GM12892 (cell line): Measurements from ENCODE around the gene ECPAS.
"Not testable (repeated sequence)": the region's sequence is repeated elsewhere in the genome, so short reads cannot be mapped to it uniquely, and the experiment has no call there.

Experiments used
- DNase-seq: peaks from one replicate; pipeline ENCODE4 v3.0.0; 2011; ENCODE audit not compliant: insufficient read length
- FAIRE-seq: peaks from 2 replicates; lab custom pipeline; 2011; peaks lifted over from hg19 to GRCh38; lab: Jason Lieb, UNC
- POLR2A ChIP-seq: IDR thresholded peaks from 2 replicates; pipeline ENCODE4 v1.6.1; 2011; ENCODE audit warnings: low read depth, low read length, control low read depth
- POLR2AphosphoS5 ChIP-seq: IDR thresholded peaks from 2 replicates; pipeline ENCODE4 v1.6.1; 2011; ENCODE audit warnings: low read depth, low read length, control low read depth
- TAF1 ChIP-seq: IDR thresholded peaks from 2 replicates; pipeline ENCODE4 v1.6.1; 2011; ENCODE audit warnings: low read depth, mild to moderate bottlenecking, control low read depth, low read length, borderline replicate concordance

The ECPAS gene

GRCh38 chr9:111436571-111436970 is 47.6 kb downstream of the ECPAS start:
- no peak for FAIRE-seq
- no peak for TF ChIP-seq POLR2AphosphoS5
- no peak for TF ChIP-seq TAF1
- no peak for TF ChIP-seq POLR2A

GRCh38 chr9:111433082-111433481 is 51.1 kb downstream of the ECPAS start:
- DNase-seq (no peak), FAIRE-seq (no peak)
- TF ChIP-seq TAF1 (no peak), POLR2A (no peak), POLR2AphosphoS5 (no peak)

More at GRCh38 chr9:111436571-111436970, 47.6 kb downstream of the ECPAS start:
- no peak for DNase-seq

GRCh38 chr9:111431684-111432083 is 52.5 kb downstream of the ECPAS start:
- no peak for FAIRE-seq
- no peak for TF ChIP-seq POLR2A
- no peak for TF ChIP-seq TAF1
- no peak for TF ChIP-seq POLR2AphosphoS5
- DNase-seq: no peak

GRCh38 chr9:111429175-111429574 is 55.0 kb downstream of the ECPAS start:
- TF ChIP-seq POLR2A (no peak), TAF1 (no peak)
- DNase-seq (no peak), FAIRE-seq (no peak)

- FAIRE-seq (no peak), DNase-seq (no peak)
- TF ChIP-seq TAF1 (no peak), POLR2A (no peak), POLR2AphosphoS5 (no peak)
Measured at GRCh38 chr9:111427186-111427585, 57.0 kb downstream of the ECPAS start.

DNA sequence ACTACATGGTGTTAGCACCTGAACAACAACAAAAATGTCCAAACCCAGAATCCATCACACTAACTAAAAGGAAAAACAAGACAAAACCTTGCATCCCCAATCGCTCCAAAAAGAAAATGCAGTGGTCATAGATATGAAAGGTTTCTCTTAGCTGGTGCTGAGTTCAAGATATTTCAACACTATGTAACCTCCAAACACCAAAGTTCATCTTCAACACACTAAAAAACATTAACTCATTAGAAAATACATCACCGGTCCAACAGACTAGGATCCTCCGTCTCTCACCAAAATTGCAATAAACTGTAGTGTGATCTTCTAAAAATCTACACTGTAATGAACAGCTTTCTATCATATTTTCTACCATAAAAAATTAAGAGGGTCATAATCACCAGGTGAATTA is 60.8 kb downstream of the ECPAS start:
- no peak for FAIRE-seq
- no peak for DNase-seq
- TF ChIP-seq TAF1 (no peak), POLR2A (no peak), POLR2AphosphoS5 (no peak)

DNA sequence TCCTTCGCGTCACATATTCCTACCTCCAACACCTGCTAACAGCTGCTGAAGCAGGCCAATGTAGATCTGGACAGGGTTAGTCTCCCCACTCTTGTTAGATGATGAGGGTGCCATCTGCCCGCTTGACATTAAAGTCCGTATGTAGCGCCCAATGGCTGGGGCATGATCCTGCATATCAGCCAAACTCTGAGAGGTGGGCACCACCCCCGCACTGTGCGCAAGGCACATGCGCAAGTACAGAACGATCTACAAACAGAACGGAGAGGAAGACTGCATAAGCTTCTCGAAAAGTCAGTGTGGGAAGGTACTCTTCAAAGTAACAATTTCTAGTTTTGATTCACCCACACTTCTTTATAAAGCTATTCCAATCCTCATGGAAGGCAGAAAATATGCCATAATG is 69.8 kb downstream of the ECPAS start:
- FAIRE-seq: no peak
- no peak for TF ChIP-seq TAF1
- TF ChIP-seq POLR2AphosphoS5: no peak
- no peak for TF ChIP-seq POLR2A
- no peak for DNase-seq

DNA sequence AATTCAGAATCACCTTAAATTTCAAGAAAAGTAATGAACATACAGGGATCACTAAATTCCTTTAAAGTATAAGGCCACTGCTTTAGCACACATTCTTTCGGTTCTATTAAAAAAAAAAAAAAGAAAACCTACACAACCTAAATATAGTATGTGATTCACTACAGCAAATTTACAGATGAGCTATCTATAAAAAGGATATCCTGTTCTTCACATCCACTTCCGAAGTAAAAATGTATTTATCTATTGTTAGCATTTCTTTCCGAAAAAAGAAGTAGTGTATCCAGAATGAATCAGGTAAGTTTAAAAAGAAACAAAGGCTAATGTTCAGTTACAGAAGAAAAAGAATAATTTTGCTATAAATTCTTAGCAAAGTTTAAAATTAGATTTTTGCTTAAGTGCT is 70.2 kb downstream of the ECPAS start:
- TF ChIP-seq POLR2A: no peak
- TF ChIP-seq POLR2AphosphoS5: no peak
- TF ChIP-seq TAF1: no peak
- FAIRE-seq (no peak), DNase-seq (no peak)

DNA sequence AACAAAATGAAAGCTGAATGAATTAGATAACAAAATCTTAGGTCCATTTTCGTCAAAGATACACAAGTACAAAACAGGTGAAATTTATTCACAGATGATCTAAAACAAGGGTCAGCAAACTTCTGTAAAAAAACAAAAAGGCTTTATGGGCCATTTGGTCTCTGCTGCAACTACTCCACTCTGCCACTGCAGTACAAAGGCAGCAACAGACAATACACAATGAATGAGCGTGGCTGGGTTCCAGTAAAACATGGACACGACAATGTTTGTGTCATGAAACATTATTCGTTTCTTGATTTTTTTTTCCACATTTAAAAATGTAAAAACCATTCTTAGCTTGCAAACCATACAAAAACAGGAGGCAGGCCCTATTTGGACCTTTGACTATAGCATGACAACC is 71.9 kb downstream of the ECPAS start:
- FAIRE-seq: no peak

DNA sequence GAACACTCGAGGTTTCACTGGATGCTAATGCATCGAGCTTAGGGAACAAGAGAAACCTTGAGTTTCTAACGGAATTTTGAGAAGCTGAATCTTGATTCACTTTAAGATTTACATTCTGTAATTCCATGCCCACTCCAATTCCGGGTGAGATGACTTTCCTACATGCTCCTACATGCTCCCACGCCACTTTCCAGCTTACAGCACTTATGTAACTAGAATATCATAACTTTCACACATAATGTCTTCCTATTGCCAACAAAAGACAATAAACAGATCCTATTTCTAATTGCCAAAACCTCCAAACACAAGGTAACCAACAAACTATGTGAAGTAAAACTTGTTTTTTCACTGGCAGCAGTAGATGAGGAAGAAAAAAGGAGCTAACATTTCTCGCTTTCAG is 72.9 kb downstream of the ECPAS start:
- no peak for FAIRE-seq
- no peak for TF ChIP-seq POLR2A
- no peak for TF ChIP-seq POLR2AphosphoS5
- TF ChIP-seq TAF1: no peak
- DNase-seq: no peak

More for the DNA sequence above, 71.9 kb downstream of the ECPAS start:
- TF ChIP-seq TAF1: no peak
- TF ChIP-seq POLR2A: no peak
- TF ChIP-seq POLR2AphosphoS5: no peak
- DNase-seq: no peak

- DNase-seq (no peak), FAIRE-seq (no peak)
- TF ChIP-seq POLR2A: no peak
- no peak for TF ChIP-seq POLR2AphosphoS5
- TF ChIP-seq TAF1: no peak
Measured at GRCh38 chr9:111407813-111408212, 76.4 kb downstream of the ECPAS start.

DNA sequence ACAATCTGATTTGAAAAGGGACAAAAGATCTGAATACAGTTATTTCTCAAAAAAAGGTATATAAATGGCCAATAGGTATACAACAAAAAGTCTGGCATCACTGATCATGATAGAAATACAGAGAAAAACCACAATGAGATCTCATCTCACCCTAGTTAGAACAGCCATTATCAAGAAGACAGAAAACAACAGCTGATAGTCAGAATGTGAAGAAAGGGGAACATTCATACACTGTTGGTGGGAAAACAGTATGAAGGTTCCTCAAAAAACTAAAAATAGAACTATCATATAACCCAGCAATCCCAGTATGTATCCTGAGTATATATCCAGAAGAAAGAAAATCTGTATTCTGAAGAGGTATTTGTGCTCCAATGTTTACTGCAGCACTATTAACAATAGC is 78.5 kb downstream of the ECPAS start:
- TF ChIP-seq POLR2A: no peak
- no peak for TF ChIP-seq TAF1
- TF ChIP-seq POLR2AphosphoS5: no peak
- DNase-seq (no peak), FAIRE-seq (no peak)

DNA sequence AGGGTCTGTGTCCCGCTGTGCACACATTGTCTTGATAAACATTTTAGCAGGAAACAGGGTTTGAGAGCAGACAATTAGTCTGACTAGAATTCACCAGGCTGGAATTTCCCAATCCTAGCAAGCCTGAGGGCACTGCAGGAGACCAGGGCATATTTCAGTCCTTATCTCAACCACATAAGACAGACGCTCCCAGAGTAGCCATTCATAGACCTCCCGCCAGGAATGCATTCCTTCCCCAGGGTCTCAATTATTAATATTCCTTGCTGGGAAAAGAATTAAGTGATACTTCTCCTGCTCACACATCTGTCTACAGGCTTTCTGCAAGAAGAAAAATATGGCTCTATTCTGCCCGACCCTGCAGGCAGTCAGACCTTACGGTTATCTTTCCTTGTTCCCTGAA is 82.7 kb downstream of the ECPAS start:
- DNase-seq, FAIRE-seq: not testable (repeated sequence)
